H9 (cell line): ENCODE data around the gene NEDD9. TPM values are rescaled to one million over a fixed set of nuclear protein-coding genes. Genes with fewer than 3 reads are reported as not detected.

Experiments used
- DNase-seq: peaks from one replicate; pipeline ENCODE4 v3.0.0-alpha.2; 2017
- H2AFZ ChIP-seq: one replicate; pipeline ENCODE4 v1.6.1; 2013; ENCODE audit warnings: mild to moderate bottlenecking, low read length, control low read depth, moderate library complexity
- H2AK5ac ChIP-seq: 2 replicates; pipeline ENCODE4 v1.6.1; 2013; ENCODE audit warnings: low read length, control low read depth, mixed read lengths; ENCODE audit not compliant: insufficient read length
- H2BK120ac ChIP-seq: one replicate; pipeline ENCODE4 v1.6.1; 2013; ENCODE audit warnings: low read depth, mild to moderate bottlenecking, low read length, control low read depth, inconsistent platforms; ENCODE audit not compliant: poor library complexity, severe bottlenecking
- H2BK12ac ChIP-seq: 2 replicates; pipeline ENCODE4 v1.6.1; 2013; ENCODE audit warnings: low read length, control low read depth, mixed read lengths, low read depth; ENCODE audit not compliant: insufficient read length
- H2BK15ac ChIP-seq: 2 replicates; pipeline ENCODE4 v1.6.1; 2013; ENCODE audit warnings: low read depth, low read length, control low read depth
- H2BK20ac ChIP-seq: one replicate; pipeline ENCODE4 v1.6.1; 2013; ENCODE audit warnings: low read depth, mild to moderate bottlenecking, low read length, control low read depth, inconsistent platforms; ENCODE audit not compliant: poor library complexity, severe bottlenecking
- H2BK5ac ChIP-seq: 2 replicates; pipeline ENCODE4 v1.6.1; 2013; ENCODE audit warnings: low read length, control low read depth, mixed read lengths; ENCODE audit not compliant: insufficient read length
- H3K14ac ChIP-seq: 2 replicates; pipeline ENCODE4 v1.6.1; 2013; ENCODE audit warnings: low read length, control low read depth; ENCODE audit not compliant: insufficient read depth
- H3K18ac ChIP-seq: 2 replicates; pipeline ENCODE4 v1.6.1; 2013; ENCODE audit warnings: low read depth, mild to moderate bottlenecking, mixed read lengths, low read length, control low read depth; ENCODE audit not compliant: insufficient read length
- H3K23ac ChIP-seq: 2 replicates; pipeline ENCODE4 v1.6.1; 2013; ENCODE audit warnings: low read length, control low read depth, mixed read lengths, low read depth; ENCODE audit not compliant: insufficient read length
- H3K23me2 ChIP-seq: 2 replicates; pipeline ENCODE4 v1.6.1; 2013; ENCODE audit warnings: low read depth, mild to moderate bottlenecking, mixed read lengths, low read length, control low read depth; ENCODE audit not compliant: insufficient read length, poor library complexity, severe bottlenecking
- H3K27ac ChIP-seq: 2 replicates; pipeline ENCODE4 v1.5.1; 2013; ENCODE audit warnings: low read length, control low read depth, mixed read lengths, low read depth; ENCODE audit not compliant: insufficient read length
- H3K27me3 ChIP-seq: 2 replicates; pipeline ENCODE4 v1.6.1; 2013; ENCODE audit warnings: low read length, control low read depth, inconsistent platforms; ENCODE audit not compliant: insufficient read depth
- H3K4ac ChIP-seq: 2 replicates; pipeline ENCODE4 v1.6.1; 2013; ENCODE audit warnings: low read depth, mild to moderate bottlenecking, control low read depth, inconsistent platforms, low read length, moderate library complexity
- H3K4me1 ChIP-seq: 2 replicates; pipeline ENCODE4 v1.6.1; 2013; ENCODE audit warnings: low read length, control low read depth, inconsistent platforms; ENCODE audit not compliant: insufficient read depth
- H3K4me2 ChIP-seq: 2 replicates; pipeline ENCODE4 v1.6.1; 2013; ENCODE audit warnings: low read length, control low read depth, mixed read lengths; ENCODE audit not compliant: insufficient read length, insufficient read depth
- H3K56ac ChIP-seq: 2 replicates; pipeline ENCODE4 v1.6.1; 2013; ENCODE audit warnings: low read depth, mild to moderate bottlenecking, mixed read lengths, low read length, control low read depth; ENCODE audit not compliant: insufficient read length
- H3K79me1 ChIP-seq: 2 replicates; pipeline ENCODE4 v1.6.1; 2013; ENCODE audit warnings: low read depth, mild to moderate bottlenecking, moderate library complexity, low read length, control low read depth, inconsistent platforms; ENCODE audit not compliant: insufficient read depth, poor library complexity, severe bottlenecking
- H3K79me2 ChIP-seq: 2 replicates; pipeline ENCODE4 v1.6.1; 2013; ENCODE audit warnings: low read length, control low read depth, inconsistent platforms; ENCODE audit not compliant: insufficient read depth
- H3K9ac ChIP-seq: 2 replicates; pipeline ENCODE4 v1.6.1; 2013; ENCODE audit warnings: low read length, control low read depth, mixed read lengths; ENCODE audit not compliant: insufficient read length; ENCODE audit errors: extremely low read depth
- H3K9me3 ChIP-seq: one replicate; pipeline ENCODE4 v1.6.1; 2013; ENCODE audit warnings: low read depth, low read length, inconsistent platforms; ENCODE audit not compliant: control insufficient read depth
- H3T11ph ChIP-seq: one replicate; pipeline ENCODE4 v1.6.1; 2013; ENCODE audit warnings: mild to moderate bottlenecking, low read length, control low read depth, inconsistent platforms
- H4K20me1 ChIP-seq: one replicate; pipeline ENCODE4 v1.6.1; 2013; ENCODE audit not compliant: control insufficient read depth, insufficient read length, insufficient read depth
- H4K5ac ChIP-seq: 2 replicates; pipeline ENCODE4 v1.6.1; 2013; ENCODE audit warnings: low read depth, mild to moderate bottlenecking, mixed read lengths, low read length, control low read depth; ENCODE audit not compliant: insufficient read length
- H4K8ac ChIP-seq: replicated peaks from 2 replicates; pipeline ENCODE4 v1.6.1; 2013; ENCODE audit warnings: low read length, control low read depth, mixed read lengths, low read depth; ENCODE audit not compliant: insufficient read length
- H4K91ac ChIP-seq: 2 replicates; pipeline ENCODE4 v1.6.1; 2013; ENCODE audit warnings: low read depth, mild to moderate bottlenecking, moderate library complexity, mixed read lengths, low read length, control low read depth; ENCODE audit not compliant: insufficient read length
- H3K27ac Mint-ChIP-seq, 3 experiments: 2 replicates in 2 of 3; 3 replicates in 1 of 3; pipeline ENCODE4 v1.8.0; 2020 to 2021; ENCODE audit warnings: mixed read lengths in 3 of 3, mild to moderate bottlenecking in 1 of 3, moderate library complexity in 1 of 3
- H3K27me3 Mint-ChIP-seq: 2 replicates; pipeline ENCODE4 v1.8.0; 2021; ENCODE audit warnings: low read depth, mild to moderate bottlenecking, moderate library complexity, mixed read lengths
- H3K36me3 Mint-ChIP-seq, 3 experiments: 2 replicates in 2 of 3; 3 replicates in 1 of 3; pipeline ENCODE4 v1.8.0; 2020 to 2021; ENCODE audit warnings: low read depth in 3 of 3, mixed read lengths in 3 of 3; ENCODE audit not compliant: insufficient read depth in 1 of 3
- H3K4me1 Mint-ChIP-seq, 2 experiments: 2 replicates each; pipeline ENCODE4 v1.8.0; 2020; ENCODE audit warnings: mixed read lengths in 2 of 2
- H3K4me3 Mint-ChIP-seq, 2 experiments: 2 replicates in 1 of 2; 3 replicates in 1 of 2; pipeline ENCODE4 v1.8.0; 2020 to 2021; ENCODE audit warnings: mild to moderate bottlenecking in 2 of 2, mixed read lengths in 2 of 2, moderate library complexity in 1 of 2
- H3K9me3 Mint-ChIP-seq, 2 experiments: 2 replicates in 1 of 2; 3 replicates in 1 of 2; pipeline ENCODE4 v1.8.0; 2020; ENCODE audit warnings: mild to moderate bottlenecking in 2 of 2, mixed read lengths in 2 of 2, moderate library complexity in 1 of 2
- WGBS: extraction: QIAGEN DNeasy Blood & Tissue Kit; methylation state at CpG from one replicate; pipeline ENCODE4 v1.1.7; 2013; ENCODE audit warnings: missing lambda C conversion rate, low lambda C conversion rate, mixed read lengths; ENCODE audit not compliant: insufficient read length; ENCODE audit errors: extremely low coverage; 5-methylcytosine and 5-hydroxymethylcytosine counted together
- total RNA-seq: library from RNA; stranded (reverse); gene quantifications from 2 replicates; pipeline ENCODE4 v1.2.1, GENCODE V29; 2021
- TF ChIP-seq, protein P1 (sequence below): fragments of 200-600 bp; sonication (generic); conservative IDR thresholded peaks from 3 replicates; pipeline ENCODE4 v1.8.0; 2021; ENCODE audit warnings: antibody characterized with exemption, mild to moderate bottlenecking

The NEDD9 gene
- total RNA-seq, 1 experiment from 2014 or later = 5.5 TPM

DNA sequence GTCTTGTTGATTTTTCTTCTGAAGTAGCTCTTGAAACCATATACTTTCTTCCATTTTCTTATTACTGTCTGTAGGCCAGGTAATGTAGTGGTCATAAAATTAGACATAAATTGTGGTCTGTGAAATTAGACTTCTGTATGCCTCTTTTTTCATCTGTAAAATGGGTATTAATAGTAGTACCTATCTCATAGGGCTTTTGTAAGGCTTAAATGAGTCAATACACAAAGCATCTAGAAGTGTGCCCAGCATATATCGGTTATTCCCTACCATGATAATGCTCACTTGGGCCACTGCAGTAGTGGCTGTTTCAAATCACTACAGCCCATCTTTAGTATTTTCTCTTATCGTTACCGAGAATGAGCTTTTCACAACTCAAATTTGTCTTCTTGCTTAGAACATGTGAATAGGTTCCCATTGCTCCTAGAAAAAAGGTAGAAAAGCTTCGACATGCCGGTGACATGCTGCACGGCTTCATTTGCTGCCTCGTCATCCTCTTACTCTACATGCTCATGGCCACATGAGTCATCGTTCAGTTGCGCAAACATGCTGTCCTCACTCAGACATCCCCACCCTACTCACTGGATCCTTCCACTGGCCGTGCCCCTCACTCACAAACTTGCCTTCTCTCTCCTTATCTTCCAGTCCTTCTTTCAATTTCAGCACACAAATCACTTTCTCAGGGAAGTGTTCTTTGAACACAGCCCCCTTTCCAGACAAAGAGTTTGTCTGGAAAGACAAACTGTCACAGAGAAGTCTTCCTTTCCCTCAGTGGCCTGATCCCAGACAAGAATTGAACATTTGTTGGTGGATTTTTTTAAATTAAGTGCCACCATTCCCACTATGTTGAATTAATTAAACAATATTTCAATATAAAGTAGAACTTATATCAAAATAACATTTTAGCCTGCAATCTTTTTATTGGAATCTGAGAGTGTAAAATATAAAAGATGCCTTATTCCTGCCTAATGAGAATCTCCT is 88.8 kb downstream of the NEDD9 start:
- Histone ChIP-seq H2BK120ac (no peak overlapping the region), H3K27me3 (no peaks in the 10 kb centered on the region), H2AFZ (no peak overlapping the region), H2BK20ac (no peak overlapping the region), H3K23me2 (no peaks in the 10 kb centered on the region), H3K79me1 (no peaks in the 10 kb centered on the region), H4K8ac (no peak overlapping the region), H3K4me1 (peaks cover 8% of the 10 kb centered on the region; the same call in 1 of the 2 replicates), H3K9me3 (no peaks in the 10 kb centered on the region), H4K91ac (no peak overlapping the region), H2BK15ac (no peak overlapping the region), H3K56ac (no peak overlapping the region), H2BK12ac (no peak overlapping the region), H3K79me2 (no peaks in the 10 kb centered on the region), H2BK5ac (no peak overlapping the region), H3K14ac (no peak overlapping the region; the same call in 1 of the 2 replicates), H3K4ac (no peak overlapping the region), H2AK5ac (no peak overlapping the region), H3K18ac (no peak overlapping the region), H3K9ac (no peak overlapping the region), H4K20me1 (no peaks in the 10 kb centered on the region), H4K5ac (no peak overlapping the region), H3K4me2 (no peak overlapping the region), H3K27ac (no peak overlapping the region), H3K23ac (no peak overlapping the region), H3T11ph (no peak overlapping the region)
- H3K27me3 Mint-ChIP-seq = no peaks in the 10 kb centered on the region; the same call in none of the 2 replicates
- H3K9me3 Mint-ChIP-seq = no peaks in the 10 kb centered on the region
- DNase-seq = no peak
- TF ChIP-seq, protein P1, sequence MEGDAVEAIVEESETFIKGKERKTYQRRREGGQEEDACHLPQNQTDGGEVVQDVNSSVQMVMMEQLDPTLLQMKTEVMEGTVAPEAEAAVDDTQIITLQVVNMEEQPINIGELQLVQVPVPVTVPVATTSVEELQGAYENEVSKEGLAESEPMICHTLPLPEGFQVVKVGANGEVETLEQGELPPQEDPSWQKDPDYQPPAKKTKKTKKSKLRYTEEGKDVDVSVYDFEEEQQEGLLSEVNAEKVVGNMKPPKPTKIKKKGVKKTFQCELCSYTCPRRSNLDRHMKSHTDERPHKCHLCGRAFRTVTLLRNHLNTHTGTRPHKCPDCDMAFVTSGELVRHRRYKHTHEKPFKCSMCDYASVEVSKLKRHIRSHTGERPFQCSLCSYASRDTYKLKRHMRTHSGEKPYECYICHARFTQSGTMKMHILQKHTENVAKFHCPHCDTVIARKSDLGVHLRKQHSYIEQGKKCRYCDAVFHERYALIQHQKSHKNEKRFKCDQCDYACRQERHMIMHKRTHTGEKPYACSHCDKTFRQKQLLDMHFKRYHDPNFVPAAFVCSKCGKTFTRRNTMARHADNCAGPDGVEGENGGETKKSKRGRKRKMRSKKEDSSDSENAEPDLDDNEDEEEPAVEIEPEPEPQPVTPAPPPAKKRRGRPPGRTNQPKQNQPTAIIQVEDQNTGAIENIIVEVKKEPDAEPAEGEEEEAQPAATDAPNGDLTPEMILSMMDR = no peak
- no peak overlapping the region; a peak in 1 of 7 replicates for H3K27ac Mint-ChIP-seq
- no CpG with 5 or more reads among the region's 10 CpGs for WGBS
- no peak overlapping the region; a peak in 1 of 5 replicates for H3K4me3 Mint-ChIP-seq
- H3K4me1 Mint-ChIP-seq = peaks cover 29 to 34% of the 10 kb centered on the region in 2 experiments
- H3K36me3 Mint-ChIP-seq = no peaks in the 10 kb centered on the region; a peak in 1 of 7 replicates
